Esophagus muscularis mucosa (tissue), 4 donors: Measurements from ENCODE around the gene TGFB1. TPM values are rescaled to one million over a fixed set of nuclear protein-coding genes. Genes with fewer than 3 reads are reported as not detected.
"Not testable (repeated sequence)": the region's sequence is repeated elsewhere in the genome, so short reads cannot be mapped to it uniquely, and the experiment has no call there.

Experiments used
- DNase-seq: peaks from one replicate; pipeline ENCODE4 v3.0.0-alpha.2; 2017; ENCODE audit errors: extremely low spot score
- H3K27ac ChIP-seq, 4 donors: fragments of 200-600 bp; sonication (generic); replicated peaks in 1 of 4; 1 replicate in 3 of 4; 2 replicates in 1 of 4; pipeline ENCODE4 v1.5.1; 2016 to 2019; ENCODE audit warnings: mild to moderate bottlenecking in 1 of 4
- H3K27me3 ChIP-seq, 4 donors: fragments of 200-600 bp; sonication (generic); one replicate each; pipeline versions ENCODE4 v1.5.1 to v1.6.0; 2016 to 2019
- H3K36me3 ChIP-seq, 4 donors: fragments of 200-600 bp; sonication (generic); one replicate each; pipeline ENCODE4 v1.5.1; 2016 to 2019
- H3K4me1 ChIP-seq, 4 donors: fragments of 200-600 bp; sonication (generic); one replicate each; pipeline ENCODE4 v1.5.1; 2016 to 2019
- H3K4me3 ChIP-seq, 4 donors: fragments of 200-600 bp; sonication (generic); 1 replicate in 2 of 4; 2 replicates in 2 of 4; pipeline ENCODE4 v1.5.1; 2016 to 2019; ENCODE audit warnings: mild to moderate bottlenecking in 4 of 4, moderate library complexity in 1 of 4
- H3K9me3 ChIP-seq, 4 donors: fragments of 200-600 bp; sonication (generic); 1 replicate in 3 of 4; 2 replicates in 1 of 4; pipeline ENCODE4 v1.5.1; 2016 to 2019
- EP300 ChIP-seq: sonication (generic); formaldehyde crosslinking; IDR thresholded peaks from one replicate; pipeline ENCODE4 v1.6.1; 2017; ENCODE audit warnings: antibody characterized with exemption
- POLR2A ChIP-seq: fragments of 450-650 bp; IDR thresholded peaks from one replicate; pipeline ENCODE4 v1.6.1; 2017; ENCODE audit warnings: antibody characterized with exemption, moderate library complexity, mild to moderate bottlenecking, low read depth
- POLR2AphosphoS5 ChIP-seq, 2 donors: sonication (generic); formaldehyde crosslinking; IDR thresholded peaks; one replicate each; pipeline ENCODE4 v1.6.1; 2017; ENCODE audit warnings: antibody characterized with exemption in 2 of 2
- WGBS: methylation state at CpG from one replicate; pipeline ENCODE4 v1.1.5; 2018; 5-methylcytosine and 5-hydroxymethylcytosine counted together
- intact Hi-C: fragments of 100-400 bp; cut with DNase I; formaldehyde crosslinking; loops from one replicate; pipeline ENCODE4 v1.15.1; 2023
- small RNA-seq, 3 donors: library from RNA; depleted of rRNA; stranded (forward); fragments of <200 nt; gene quantifications; one replicate each; pipeline ENCODE3, GENCODE V24; 2016
- total RNA-seq, 4 donors: library from RNA; depleted of rRNA; stranded (reverse); fragments of >200 nt; gene quantifications; one replicate each; pipeline versions ENCODE4 v1.1.0 to v1.2.1, GENCODE V29; 2016
- TF ChIP-seq, protein P1 (sequence below), 3 experiments: fragments of 200-600 bp in 2 of 3; fragments of 450-650 bp in 1 of 3; sonication (generic) in 2 of 3; IDR thresholded peaks; one replicate each; pipeline ENCODE4 v1.5.1; 2017 to 2019; ENCODE audit warnings: antibody characterized with exemption in 3 of 3, mild to moderate bottlenecking in 2 of 3, moderate library complexity in 1 of 3

The TGFB1 gene
- total RNA-seq, 4 donors from 2014 or later: 29.8 to 52.4 (median 31.8) TPM

DNA sequence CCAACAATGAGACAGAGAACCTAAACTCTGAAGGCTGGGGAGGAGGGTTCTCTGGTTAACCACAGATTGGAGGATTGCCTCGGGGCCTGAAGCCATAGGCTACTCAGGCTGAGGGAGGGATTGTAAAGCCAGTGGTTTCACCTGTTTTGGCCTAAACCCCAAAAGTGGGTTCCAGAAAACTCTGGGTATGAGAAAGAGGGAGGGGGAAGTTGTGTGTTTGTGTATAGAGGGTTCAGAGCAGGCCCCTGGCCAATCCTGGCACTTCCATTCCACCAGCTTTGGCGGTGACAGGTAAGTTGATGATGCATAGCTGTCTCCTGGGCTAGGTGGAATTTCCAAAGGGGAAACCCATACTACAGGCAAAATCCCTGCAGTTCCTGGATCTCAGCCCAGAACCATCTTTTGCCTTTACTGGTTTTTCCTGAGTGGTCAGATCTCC, 57.3 kb downstream of the TGFB1 start:
- Histone ChIP-seq H3K9me3 (no peaks in the 10 kb centered on the region), H3K27me3 (no peaks in the 10 kb centered on the region), H3K4me3 (no peak overlapping the region), H3K4me1 (peaks cover 52 to 62% (median 56%) of the 10 kb centered on the region in 4 donors), H3K36me3 (peaks cover 49 to 88% (median 74%) of the 10 kb centered on the region in 4 donors), H3K27ac (peak overlapping the region; percentile 81 to 86 (median 84))
- intact Hi-C loops: no loop called here
- 55% methylated on average over 2 of the region's 2 CpGs for WGBS
- TF ChIP-seq, protein P1, sequence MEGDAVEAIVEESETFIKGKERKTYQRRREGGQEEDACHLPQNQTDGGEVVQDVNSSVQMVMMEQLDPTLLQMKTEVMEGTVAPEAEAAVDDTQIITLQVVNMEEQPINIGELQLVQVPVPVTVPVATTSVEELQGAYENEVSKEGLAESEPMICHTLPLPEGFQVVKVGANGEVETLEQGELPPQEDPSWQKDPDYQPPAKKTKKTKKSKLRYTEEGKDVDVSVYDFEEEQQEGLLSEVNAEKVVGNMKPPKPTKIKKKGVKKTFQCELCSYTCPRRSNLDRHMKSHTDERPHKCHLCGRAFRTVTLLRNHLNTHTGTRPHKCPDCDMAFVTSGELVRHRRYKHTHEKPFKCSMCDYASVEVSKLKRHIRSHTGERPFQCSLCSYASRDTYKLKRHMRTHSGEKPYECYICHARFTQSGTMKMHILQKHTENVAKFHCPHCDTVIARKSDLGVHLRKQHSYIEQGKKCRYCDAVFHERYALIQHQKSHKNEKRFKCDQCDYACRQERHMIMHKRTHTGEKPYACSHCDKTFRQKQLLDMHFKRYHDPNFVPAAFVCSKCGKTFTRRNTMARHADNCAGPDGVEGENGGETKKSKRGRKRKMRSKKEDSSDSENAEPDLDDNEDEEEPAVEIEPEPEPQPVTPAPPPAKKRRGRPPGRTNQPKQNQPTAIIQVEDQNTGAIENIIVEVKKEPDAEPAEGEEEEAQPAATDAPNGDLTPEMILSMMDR (IDR thresholded peaks at IDR 0.05): no peak
- no peak for DNase-seq

DNA sequence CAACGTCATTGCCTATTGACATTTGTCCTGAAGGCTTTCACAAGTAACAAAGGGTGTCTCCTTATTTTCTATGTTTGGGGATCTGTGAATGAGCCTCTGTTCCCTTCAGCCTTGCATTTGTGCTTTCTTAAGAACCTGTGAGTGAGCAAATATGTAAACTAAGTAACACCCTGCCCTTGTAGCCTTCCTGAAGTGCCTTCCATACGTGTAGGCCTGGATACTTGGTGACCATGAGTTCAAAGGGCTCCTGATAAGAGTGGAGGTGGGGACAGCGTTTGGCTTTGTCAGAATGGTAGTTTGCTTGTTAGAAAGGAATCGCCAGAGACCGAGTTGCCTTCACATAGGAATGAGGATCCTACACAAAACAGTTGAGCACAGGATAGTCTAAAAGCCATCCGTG, 58.2 kb downstream of the TGFB1 start:
- H3K36me3 ChIP-seq: peaks cover 55 to 88% (median 76%) of the 10 kb centered on the region in 4 donors
- H3K27ac ChIP-seq: peak overlapping the region; percentile 81 to 86 (median 84)

DNA sequence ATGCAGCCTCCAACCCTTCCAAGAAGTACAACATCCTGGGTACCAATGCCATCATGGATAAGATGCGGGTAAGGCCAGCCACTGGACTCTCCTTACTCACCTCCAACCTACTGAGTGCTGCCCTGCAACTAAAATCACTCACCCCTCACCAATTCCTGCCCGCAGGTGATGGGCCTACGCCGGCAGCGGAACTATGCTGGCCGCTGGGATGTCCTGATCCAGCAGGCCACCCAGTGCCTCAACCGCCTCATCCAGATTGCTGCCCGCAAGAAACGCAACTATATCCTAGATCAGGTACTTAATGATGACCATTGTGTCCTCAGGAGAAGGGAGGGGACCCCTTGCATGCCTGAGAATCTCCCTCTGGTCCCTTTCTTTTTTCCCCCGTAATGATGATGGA, 59.3 kb downstream of the TGFB1 start:
- Histone ChIP-seq H3K27me3 (no peaks in the 10 kb centered on the region), H3K27ac (no peak overlapping the region), H3K4me1 (peaks cover 33 to 42% (median 38%) of the 10 kb centered on the region in 4 donors), H3K9me3 (no peaks in the 10 kb centered on the region), H3K36me3 (peaks cover 62 to 91% (median 83%) of the 10 kb centered on the region in 4 donors), H3K4me3 (no peak overlapping the region)
- TF ChIP-seq POLR2AphosphoS5 (IDR thresholded peaks at IDR 0.05) (no peak), EP300 (no peak), POLR2A (no peak)
- TF ChIP-seq, protein P1 (IDR thresholded peaks at IDR 0.05): no peak
- intact Hi-C loops: no loop called here
- DNase-seq: no peak
- WGBS: 95% methylated on average over 10 of the region's 10 CpGs

More for the DNA sequence above, 58.2 kb downstream of the TGFB1 start:
- H3K4me3 ChIP-seq: no peak overlapping the region
- TF ChIP-seq POLR2A: no peak
- TF ChIP-seq POLR2AphosphoS5 (IDR thresholded peaks at IDR 0.05): no peak
- TF ChIP-seq, protein P1 (IDR thresholded peaks at IDR 0.05): no peak
- no peak for TF ChIP-seq EP300
- peaks cover 44 to 53% (median 49%) of the 10 kb centered on the region in 4 donors for H3K4me1 ChIP-seq
- DNase-seq: no peak
- no peaks in the 10 kb centered on the region for H3K9me3 ChIP-seq
- WGBS: 77% methylated on average over 6 of the region's 6 CpGs
- intact Hi-C loops: no loop called here
- H3K27me3 ChIP-seq: no peaks in the 10 kb centered on the region

DNA sequence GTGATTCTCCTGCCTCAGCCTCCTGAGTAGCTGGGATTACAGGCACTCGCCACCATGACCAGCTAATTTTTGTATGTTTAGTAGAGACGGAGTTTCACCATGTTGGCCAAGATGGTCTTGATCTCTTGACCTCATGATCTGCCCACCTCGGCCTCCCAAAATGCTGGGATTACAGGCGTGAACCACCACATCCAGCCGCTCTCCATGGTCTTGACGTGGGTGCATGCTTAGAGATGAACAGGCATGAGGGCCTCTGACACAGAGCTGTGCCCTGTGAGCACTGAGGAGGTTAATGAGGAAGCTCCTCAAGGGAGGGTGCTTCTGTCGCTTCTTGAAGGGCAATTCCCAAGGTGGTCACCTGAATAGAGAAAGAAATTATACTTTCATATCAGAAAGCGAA, 63.9 kb downstream of the TGFB1 start:
- H3K27ac ChIP-seq, H3K4me3 ChIP-seq, H3K9me3 ChIP-seq, DNase-seq, intact Hi-C loops, H3K27me3 ChIP-seq, H3K4me1 ChIP-seq: not testable (repeated sequence)
- H3K36me3 ChIP-seq: peaks cover 67 to 100% (median 99%) of the 10 kb centered on the region in 4 donors
- WGBS: 84% methylated on average over 7 of the region's 8 CpGs

DNA sequence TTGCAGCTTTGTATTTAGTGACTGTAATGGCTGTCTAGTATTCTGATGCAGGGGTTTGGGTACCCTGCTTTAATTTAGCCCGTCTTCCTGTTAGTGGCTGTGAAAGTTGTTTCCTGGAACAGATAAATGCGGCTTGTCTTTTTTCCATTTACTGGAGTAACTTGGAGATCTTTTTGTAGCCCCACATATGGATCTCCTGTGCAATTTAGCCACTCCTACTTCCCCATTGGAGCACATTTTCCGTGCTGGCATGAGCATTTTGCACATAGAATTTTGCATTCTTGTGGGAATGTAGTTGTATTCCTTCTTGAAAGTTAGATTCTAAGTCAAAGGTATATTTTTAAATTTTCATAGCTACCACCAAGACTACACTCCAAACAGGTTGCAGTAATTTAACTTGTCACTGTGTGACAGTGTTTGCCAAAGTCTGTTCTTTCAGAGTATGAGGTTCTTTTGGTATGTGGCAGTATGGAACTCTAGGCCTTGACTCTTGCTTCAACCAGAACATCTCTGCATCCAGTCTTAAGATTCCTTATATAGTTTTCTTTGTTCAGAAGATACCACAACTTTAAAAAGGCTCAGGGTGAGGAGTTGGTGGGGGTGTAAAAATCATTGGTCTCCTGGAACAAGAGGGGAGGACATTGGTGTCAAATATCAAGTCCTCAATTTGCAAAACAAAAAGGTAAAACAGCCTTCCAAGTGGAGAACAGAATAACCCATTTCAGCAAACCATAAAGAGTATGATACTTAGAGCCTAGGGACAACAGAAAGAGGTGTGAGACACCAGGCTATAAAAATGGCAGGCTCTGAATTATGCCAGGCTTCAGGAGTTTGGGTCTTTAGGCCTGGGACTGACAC, 64.8 kb downstream of the TGFB1 start:
- Histone ChIP-seq H3K27ac (no peak overlapping the region), H3K4me1 (peaks cover 0 to 4% (median 0%) of the 10 kb centered on the region in 4 donors), H3K4me3 (no peak overlapping the region), H3K36me3 (peaks cover 62 to 100% (median 99%) of the 10 kb centered on the region in 4 donors), H3K9me3 (no peaks in the 10 kb centered on the region), H3K27me3 (no peaks in the 10 kb centered on the region)
- TF ChIP-seq EP300: no peak
- TF ChIP-seq POLR2A: no peak
- TF ChIP-seq, protein P1 (IDR thresholded peaks at IDR 0.05): no peak
- TF ChIP-seq POLR2AphosphoS5 (IDR thresholded peaks at IDR 0.05): no peak
- intact Hi-C loops: no loop called here
- WGBS: 72% methylated on average over 3 of the region's 3 CpGs
- DNase-seq: no peak

Small RNA genes within 50 kb of the gene (small RNA-seq; reads per million reads assigned to genes)
- gene RN7SL34P: 0 reads per million in 3 donors

Other genes starting within 250 kb of the TGFB1 start
- gene CYP2F1, start 239.5 kb downstream of the TGFB1 start, total RNA-seq: not detected
- 1 to 10 TPM; 1.7 to 3.0 (median 2.3) TPM for gene CYP2S1, start 160.7 kb downstream of the TGFB1 start, total RNA-seq
- gene AXL, start 134.7 kb downstream of the TGFB1 start, total RNA-seq: 100 to 1,000 TPM; 112 to 243 (median 172) TPM
- 100 to 1,000 TPM; 148 to 207 (median 179) TPM for gene HNRNPUL1, start 89.5 kb downstream of the TGFB1 start, total RNA-seq
- 10 to 100 TPM; 11.6 to 21.2 (median 14.8) TPM for gene CCDC97, start 43.8 kb downstream of the TGFB1 start, total RNA-seq
- gene B9D2, start 10.2 kb upstream of the TGFB1 start, total RNA-seq: 1 to 10 TPM; 4.9 to 9.3 (median 6.9) TPM
- gene TMEM91, start 22.6 kb upstream of the TGFB1 start, total RNA-seq: 10 to 100 TPM in 3 of 4 donors, 1 to 10 TPM in 1; 9.7 to 17.2 (median 14.1) TPM
- gene EXOSC5, start 43.4 kb upstream of the TGFB1 start, total RNA-seq: 10 to 100 TPM; 11.2 to 15.2 (median 13.2) TPM
- 10 to 100 TPM; 40.7 to 75.2 (median 54.0) TPM for gene BCKDHA, start 43.9 kb upstream of the TGFB1 start, total RNA-seq
- gene B3GNT8, start 73.5 kb upstream of the TGFB1 start, total RNA-seq: 10 to 100 TPM in 1 of 4 donors, 1 to 10 TPM in 3; 1.2 to 12.0 (median 5.0) TPM
- gene DMAC2, start 86.0 kb upstream of the TGFB1 start, total RNA-seq: 10 to 100 TPM; 41.9 to 70.6 (median 61.2) TPM
- not detected for gene ERICH4, start 89.2 kb upstream of the TGFB1 start, total RNA-seq
- 1 to 10 TPM in 1 of 4 donors, under 1 TPM in 1, not detected in 2; 0.83 to 1.8 TPM for gene CEACAM21, start 222.2 kb upstream of the TGFB1 start, total RNA-seq